Endothelial cell of umbilical vein (primary cell): ENCODE results near the gene VTI1A. TPM values are rescaled to one million over a fixed set of nuclear protein-coding genes. Genes with fewer than 3 reads are reported as not detected.

Source experiments
- BruUV-seq: library from RNA; stranded (reverse); fragments of 400-500 nt; replicated peaks from 2 replicates; lab custom pipeline; 2021; lab: Mats Ljungman, UMichigan
- CTCF ChIA-PET: fragments of 300-600, 350-600 bp; sonication (Branson Sonifier 250); formaldehyde crosslinking; loops from one replicate; lab custom pipeline; 2021; ENCODE audit warnings: antibody characterized with exemption, inconsistent platforms; lab: Charles Lee
- POLR2A ChIA-PET: fragments of 300-600, 350-600 bp; sonication (Branson Sonifier 250); formaldehyde crosslinking; loops from one replicate; lab custom pipeline; 2021; ENCODE audit warnings: antibody characterized with exemption, inconsistent platforms; lab: Charles Lee
- DNase-seq: peaks from one replicate; pipeline ENCODE4 v3.0.0-alpha.2; 2011; ENCODE audit warnings: low read depth, low spot score
- FAIRE-seq: peaks from 2 replicates; lab custom pipeline; 2011; peaks lifted over from hg19 to GRCh38; lab: Jason Lieb, UNC
- H2AFZ ChIP-seq: 2 replicates; pipeline ENCODE4 v1.6.0; 2012; ENCODE audit warnings: low read depth, low read length, control low read depth, inconsistent platforms
- H3K27ac ChIP-seq: 2 replicates; pipeline ENCODE4 v1.5.1; 2011; ENCODE audit warnings: low read depth, mild to moderate bottlenecking, control low read depth, low read length, moderate library complexity; ENCODE audit not compliant: insufficient read depth
- H3K27me3 ChIP-seq, 2 experiments: 2 replicates each; pipeline versions ENCODE4 v1.6.0 to v1.6.1; 2011; ENCODE audit warnings: low read length in 2 of 2, mixed read lengths in 1 of 2; ENCODE audit not compliant: control insufficient read depth in 2 of 2, insufficient read depth in 2 of 2
- H3K36me3 ChIP-seq, 2 experiments: 2 replicates in 1 of 2; 3 replicates in 1 of 2; pipeline ENCODE4 v1.5.1; 2011; ENCODE audit warnings: low read length in 2 of 2, mild to moderate bottlenecking in 1 of 2, moderate library complexity in 1 of 2; ENCODE audit not compliant: control insufficient read depth in 2 of 2, insufficient read depth in 2 of 2; ENCODE audit errors: extremely low read depth in 1 of 2
- H3K4me1 ChIP-seq: 3 replicates; pipeline ENCODE4 v1.5.1; 2011; ENCODE audit warnings: mild to moderate bottlenecking, low read length; ENCODE audit not compliant: control insufficient read depth, insufficient read depth; ENCODE audit errors: extremely low read depth
- H3K4me2 ChIP-seq: 2 replicates; pipeline ENCODE4 v1.6.1; 2011; ENCODE audit warnings: low read length, control low read depth, mixed read lengths; ENCODE audit not compliant: insufficient read depth
- H3K4me3 ChIP-seq, 3 experiments: fragments of 200-600 bp in 1 of 3; sonication (generic), shearing (Covaris generic) in 1 of 3; replicated peaks in 1 of 3; 2 replicates each; pipeline ENCODE4 v1.5.1; 2011 to 2016; ENCODE audit warnings: control low read depth in 3 of 3, low read length in 3 of 3, mild to moderate bottlenecking in 2 of 3, inconsistent platforms in 1 of 3, low read depth in 1 of 3, moderate library complexity in 1 of 3; ENCODE audit not compliant: insufficient read depth in 1 of 3
- H3K79me2 ChIP-seq: 2 replicates; pipeline ENCODE4 v1.6.0; 2012; ENCODE audit warnings: low read length, inconsistent platforms; ENCODE audit not compliant: control insufficient read depth, insufficient read depth
- H3K9ac ChIP-seq: replicated peaks from 2 replicates; pipeline ENCODE3; 2011; ENCODE audit warnings: low read length, control low read depth; ENCODE audit not compliant: insufficient read depth; ENCODE audit errors: extremely low read depth
- H3K9me1 ChIP-seq: replicated peaks from 3 replicates; pipeline ENCODE4 v1.6.0; 2011; ENCODE audit warnings: mild to moderate bottlenecking, low read length; ENCODE audit not compliant: control insufficient read depth, insufficient read depth; ENCODE audit errors: extremely low read depth
- H3K9me3 ChIP-seq: replicated peaks from 2 replicates; pipeline ENCODE4 v1.5.1; 2012; ENCODE audit warnings: low read length, inconsistent platforms; ENCODE audit not compliant: control insufficient read depth, insufficient read depth
- H4K20me1 ChIP-seq: replicated peaks from 2 replicates; pipeline ENCODE3; 2011; ENCODE audit warnings: mild to moderate bottlenecking, low read length; ENCODE audit not compliant: control insufficient read depth, insufficient read depth; ENCODE audit errors: extremely low read depth
- EZH2 ChIP-seq: IDR thresholded peaks from 2 replicates; pipeline ENCODE4 v1.6.1; 2012; ENCODE audit warnings: borderline replicate concordance, low read depth, mild to moderate bottlenecking, moderate library complexity, low read length, inconsistent platforms; ENCODE audit not compliant: severe bottlenecking
- FOS ChIP-seq: IDR thresholded peaks from 2 replicates; pipeline ENCODE4 v1.6.1; 2011; ENCODE audit warnings: mild to moderate bottlenecking, low read length, moderate library complexity, borderline replicate concordance; ENCODE audit not compliant: insufficient read depth
- GATA2 ChIP-seq: IDR thresholded peaks from 2 replicates; pipeline ENCODE4 v1.7.0; 2011; ENCODE audit warnings: low read depth, mild to moderate bottlenecking, moderate library complexity, mixed read lengths, low read length; ENCODE audit not compliant: insufficient read length, insufficient read depth
- JUN ChIP-seq: IDR thresholded peaks from 2 replicates; pipeline ENCODE4 v1.6.1; 2011; ENCODE audit warnings: borderline replicate concordance, low read depth; ENCODE audit not compliant: insufficient read length, insufficient read depth
- MYC ChIP-seq: IDR thresholded peaks from one replicate; pipeline ENCODE4 v1.6.1; 2011; ENCODE audit warnings: mild to moderate bottlenecking, low read depth, low read length
- POLR2A ChIP-seq: IDR thresholded peaks from 2 replicates; pipeline ENCODE4 v1.6.1; 2012; ENCODE audit warnings: low read depth, mild to moderate bottlenecking, control low read depth, low read length
- POLR2AphosphoS5 ChIP-seq: IDR thresholded peaks from 2 replicates; pipeline ENCODE4 v1.6.1; 2012; ENCODE audit warnings: low read depth, mild to moderate bottlenecking, control low read depth, low read length, moderate library complexity; ENCODE audit not compliant: insufficient read depth
- dilution Hi-C: fragments of 300-500 bp; cut with MboI; formaldehyde crosslinking; loops from one replicate; pipeline ENCODE4 v1.15.0; 2019; ENCODE audit warnings: low sequenced_read_pairs; ENCODE audit not compliant: extremely low pct_ligation_motif_present
- intact Hi-C: fragments of 100-400 bp; cut with micrococcal nuclease; formaldehyde crosslinking; loops from one replicate; pipeline ENCODE4 v1.10.0; 2022
- polyA plus RNA-seq, 4 experiments: library from polyadenylated mRNA; depleted of rRNA in 3 of 4; stranded (reverse) in 3 of 4; unstranded in 1 of 4; fragments of >200 nt; gene quantifications; 2 replicates each; pipeline versions ENCODE4 v1.2.1 to v1.2.3, GENCODE V29; 2011 to 2012; ENCODE audit warnings: missing spikeins in 1 of 4
- total RNA-seq: library from RNA; stranded (reverse); gene quantifications from 2 replicates; pipeline ENCODE4 v1.2.3, GENCODE V29; 2021
- TF ChIP-seq, protein P1 (sequence below), 2 donors: IDR thresholded peaks; 1 replicate in 1 of 2; 2 replicates in 1 of 2; pipeline ENCODE4 v1.5.1; 2011; ENCODE audit warnings: low read length in 2 of 2, mild to moderate bottlenecking in 2 of 2, moderate library complexity in 2 of 2, control low read depth in 1 of 2, inconsistent platforms in 1 of 2, low read depth in 1 of 2; ENCODE audit not compliant: insufficient read depth in 1 of 2; ENCODE audit errors: extremely low read depth in 1 of 2
- TF ChIP-seq, protein P2 (sequence below): IDR thresholded peaks from 2 replicates; pipeline ENCODE4 v1.6.1; 2011; ENCODE audit not compliant: insufficient read depth, insufficient read length

The VTI1A gene
- total and polyA plus RNA-seq, 2 donors (not counting 3 experiments of a cell fraction or from before 2014, with no cell fraction given) = 10.8 to 35.6 TPM

DNA sequence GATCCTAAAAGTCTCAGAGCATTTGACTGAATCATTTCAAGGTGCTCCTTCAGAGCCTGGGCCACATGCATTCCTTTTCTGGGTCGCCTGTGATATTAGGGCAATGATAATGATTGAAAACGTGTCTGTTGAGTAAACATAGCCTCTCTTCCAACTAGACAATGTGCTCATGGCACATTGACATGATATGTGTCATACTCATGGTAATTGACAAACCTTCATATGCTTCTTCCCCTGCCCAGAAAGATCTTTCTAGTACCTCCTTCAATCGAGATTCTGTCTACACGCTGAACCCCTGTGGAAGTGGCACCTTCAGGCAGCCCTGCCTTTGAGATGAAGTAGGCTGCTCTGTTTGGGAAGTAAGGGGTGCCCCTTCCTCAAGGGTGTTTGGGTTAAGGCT is 404.2 kb downstream of the VTI1A start:
- BruUV-seq = no TSS peak
- dilution Hi-C loops = no loop called here
- no peak for FAIRE-seq

More for the DNA sequence above, 404.2 kb downstream of the VTI1A start:
- Histone ChIP-seq H3K4me3 (no peak overlapping the region), H3K4me2 (no peak overlapping the region), H3K27ac (no peak overlapping the region), H2AFZ (no peak overlapping the region), H3K36me3 (no peaks in the 10 kb centered on the region), H3K27me3 (peaks cover 9 to 10% of the 10 kb centered on the region in 2 experiments), H3K9me3 (no peaks in the 10 kb centered on the region), H3K9me1 (no peaks in the 10 kb centered on the region), H3K4me1 (no peaks in the 10 kb centered on the region), H3K79me2 (no peaks in the 10 kb centered on the region), H3K9ac (no peak overlapping the region), H4K20me1 (no peaks in the 10 kb centered on the region)
- no peak for DNase-seq
- POLR2A ChIA-PET = no interaction called here
- CTCF ChIA-PET = no interaction called here
- intact Hi-C loops = no loop called here
- TF ChIP-seq EZH2 = no peak
- TF ChIP-seq POLR2AphosphoS5 = no peak
- no peak for TF ChIP-seq POLR2A
- TF ChIP-seq, protein P1, sequence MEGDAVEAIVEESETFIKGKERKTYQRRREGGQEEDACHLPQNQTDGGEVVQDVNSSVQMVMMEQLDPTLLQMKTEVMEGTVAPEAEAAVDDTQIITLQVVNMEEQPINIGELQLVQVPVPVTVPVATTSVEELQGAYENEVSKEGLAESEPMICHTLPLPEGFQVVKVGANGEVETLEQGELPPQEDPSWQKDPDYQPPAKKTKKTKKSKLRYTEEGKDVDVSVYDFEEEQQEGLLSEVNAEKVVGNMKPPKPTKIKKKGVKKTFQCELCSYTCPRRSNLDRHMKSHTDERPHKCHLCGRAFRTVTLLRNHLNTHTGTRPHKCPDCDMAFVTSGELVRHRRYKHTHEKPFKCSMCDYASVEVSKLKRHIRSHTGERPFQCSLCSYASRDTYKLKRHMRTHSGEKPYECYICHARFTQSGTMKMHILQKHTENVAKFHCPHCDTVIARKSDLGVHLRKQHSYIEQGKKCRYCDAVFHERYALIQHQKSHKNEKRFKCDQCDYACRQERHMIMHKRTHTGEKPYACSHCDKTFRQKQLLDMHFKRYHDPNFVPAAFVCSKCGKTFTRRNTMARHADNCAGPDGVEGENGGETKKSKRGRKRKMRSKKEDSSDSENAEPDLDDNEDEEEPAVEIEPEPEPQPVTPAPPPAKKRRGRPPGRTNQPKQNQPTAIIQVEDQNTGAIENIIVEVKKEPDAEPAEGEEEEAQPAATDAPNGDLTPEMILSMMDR (IDR thresholded peaks at IDR 0.05; ENCODE audit: extremely low read depth in 1 of 2, insufficient read depth in 1 of 2, low read depth in 1 of 2, low read length in 2 of 2) = no peak
- TF ChIP-seq FOS = no peak
- TF ChIP-seq, protein P2, sequence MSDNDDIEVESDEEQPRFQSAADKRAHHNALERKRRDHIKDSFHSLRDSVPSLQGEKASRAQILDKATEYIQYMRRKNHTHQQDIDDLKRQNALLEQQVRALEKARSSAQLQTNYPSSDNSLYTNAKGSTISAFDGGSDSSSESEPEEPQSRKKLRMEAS = no peak
- no peak for TF ChIP-seq GATA2
- no peak for TF ChIP-seq JUN
- no peak for TF ChIP-seq MYC
